A549 (cell line): ENCODE measurements around the gene ITGA2B.
A peak's percentile ranks its signal among the peaks of the same experiment; 100 is the strongest.

ENCODE experiments used
- CBX8 ChIP-seq: fragments of 200-600 bp; sonication (generic); IDR thresholded peaks from 2 replicates; pipeline ENCODE4 v1.6.1; 2016
- CTCF ChIP-seq: fragments of >200 bp; sonication (Bioruptor Twin); formaldehyde crosslinking; IDR thresholded peaks from 3 replicates; pipeline ENCODE4 v1.5.1; 2016
- POLR2A ChIP-seq: IDR thresholded peaks from 2 replicates; pipeline ENCODE4 v1.6.1; 2012; ENCODE audit warnings: mild to moderate bottlenecking, low read length
- POLR2AphosphoS2 ChIP-seq: conservative IDR thresholded peaks from 2 replicates; pipeline ENCODE4 v1.6.1; 2012; ENCODE audit warnings: low read length, improper control_type of control experiment, inconsistent platforms
- REST ChIP-seq: fragments of 200-600 bp; sonication (generic); IDR thresholded peaks from 2 replicates; pipeline ENCODE4 v1.6.1; 2016; ENCODE audit warnings: antibody characterized with exemption, mild to moderate bottlenecking, moderate library complexity
- TF ChIP-seq, protein P1 (sequence below): IDR thresholded peaks from 2 replicates; pipeline ENCODE4 v1.6.1; 2012; ENCODE audit warnings: low read depth, borderline replicate concordance

DNA sequence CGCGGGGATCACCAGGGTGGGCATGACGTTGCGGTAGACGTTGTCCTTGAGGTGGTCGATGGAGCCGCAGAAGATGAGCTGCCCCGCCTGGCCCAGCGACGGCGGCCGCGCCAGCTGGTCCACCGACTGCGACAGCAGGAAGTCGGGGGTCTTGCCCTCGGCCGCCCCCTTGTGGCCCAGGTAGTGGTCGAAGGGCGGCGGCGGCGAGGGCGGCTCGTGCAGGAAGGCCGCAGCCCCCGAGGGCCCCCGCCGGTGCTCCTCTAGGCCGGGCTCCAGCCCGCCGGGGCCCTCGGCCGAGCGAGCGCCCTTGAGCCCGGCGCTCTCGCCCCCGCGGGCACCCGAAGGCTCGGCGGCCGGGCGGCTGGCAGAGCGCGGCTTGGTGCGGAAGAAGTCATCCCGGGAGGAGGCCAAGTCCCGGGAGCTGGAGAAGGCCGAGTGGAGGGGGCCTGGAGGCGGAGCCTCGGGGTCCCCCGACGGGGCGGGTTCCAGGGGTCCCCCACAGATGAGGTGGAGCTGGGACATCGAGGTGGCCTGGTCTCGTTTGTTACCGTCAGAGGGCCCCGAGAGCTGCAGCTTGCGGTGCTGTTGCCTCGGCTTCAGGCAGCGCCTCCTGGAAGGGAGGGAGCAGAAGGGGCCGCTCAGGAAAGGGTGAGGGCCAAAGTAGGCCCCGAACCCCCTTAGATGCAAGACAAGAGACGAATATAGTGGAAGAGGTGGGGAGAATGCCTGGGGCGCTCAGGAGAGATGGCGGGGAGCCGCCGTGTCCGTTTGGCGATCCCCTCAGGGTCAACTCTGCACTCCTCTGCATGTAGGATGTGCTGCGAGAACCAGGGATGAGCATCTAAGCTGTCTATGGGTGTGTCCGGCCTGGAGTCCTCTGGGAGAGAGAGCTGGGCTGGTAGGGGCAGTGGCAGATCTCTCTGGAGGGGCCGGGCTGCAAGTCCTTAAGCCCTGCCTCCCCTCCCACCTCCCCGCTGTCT lies 34.6 kb downstream of the ITGA2B start:
- TF ChIP-seq CBX8: no peak
- 0 out of 3 replicates have a peak, but pooled peaks have one; percentile 8 for TF ChIP-seq CTCF
- no peak for TF ChIP-seq POLR2A
- TF ChIP-seq, protein P1, sequence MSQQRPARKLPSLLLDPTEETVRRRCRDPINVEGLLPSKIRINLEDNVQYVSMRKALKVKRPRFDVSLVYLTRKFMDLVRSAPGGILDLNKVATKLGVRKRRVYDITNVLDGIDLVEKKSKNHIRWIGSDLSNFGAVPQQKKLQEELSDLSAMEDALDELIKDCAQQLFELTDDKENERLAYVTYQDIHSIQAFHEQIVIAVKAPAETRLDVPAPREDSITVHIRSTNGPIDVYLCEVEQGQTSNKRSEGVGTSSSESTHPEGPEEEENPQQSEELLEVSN: no peak
- no peak for TF ChIP-seq POLR2AphosphoS2
- no peak for TF ChIP-seq REST
